H1 (cell line): ENCODE data around the gene TOGARAM1. TPM values are rescaled to one million over a fixed set of nuclear protein-coding genes. Genes with fewer than 3 reads are reported as not detected.

Experiments used
- ATF2 ChIP-seq: IDR thresholded peaks from 2 replicates; pipeline ENCODE4 v1.6.1; 2012; ENCODE audit warnings: low read length, inconsistent platforms
- CBX5 ChIP-seq: fragments of 300-800, 300-1000 bp; sonication (generic); IDR thresholded peaks from 2 replicates; pipeline ENCODE4 v1.7.1; 2016; ENCODE audit warnings: antibody characterized with exemption, low read length, low read depth
- CTBP2 ChIP-seq: IDR thresholded peaks from 2 replicates; pipeline ENCODE4 v1.7.0; 2011; ENCODE audit warnings: borderline replicate concordance, mild to moderate bottlenecking, moderate library complexity, mixed read lengths, low read length; ENCODE audit not compliant: insufficient read depth, insufficient read length
- NRF1 ChIP-seq: IDR thresholded peaks from 2 replicates; pipeline ENCODE4 v1.6.1; 2011; ENCODE audit warnings: mild to moderate bottlenecking, low read depth, low read length, improper control_type of control experiment
- RFX5 ChIP-seq: IDR thresholded peaks from 2 replicates; pipeline ENCODE4 v1.6.1; 2011; ENCODE audit warnings: low read depth, low read length, improper control_type of control experiment, borderline replicate concordance
- RXRA ChIP-seq: IDR thresholded peaks from 2 replicates; pipeline ENCODE4 v1.6.1; 2011; ENCODE audit warnings: low read depth, mild to moderate bottlenecking, low read length, moderate library complexity; ENCODE audit not compliant: insufficient read depth
- SIN3A ChIP-seq, 2 experiments: IDR thresholded peaks in 1 of 2; conservative IDR thresholded peaks in 1 of 2; 2 replicates each; pipeline ENCODE4 v1.6.1; 2011 to 2012; ENCODE audit warnings: low read length in 2 of 2, improper control_type of control experiment in 1 of 2, low read depth in 1 of 2, mild to moderate bottlenecking in 1 of 2
- SP1 ChIP-seq: IDR thresholded peaks from 2 replicates; pipeline ENCODE4 v1.6.1; 2011; ENCODE audit warnings: low read depth, low read length
- TCF12 ChIP-seq: IDR thresholded peaks from 2 replicates; pipeline ENCODE4 v1.6.1; 2011; ENCODE audit warnings: low read depth, mild to moderate bottlenecking, low read length
- USF2 ChIP-seq: IDR thresholded peaks from 2 replicates; pipeline ENCODE4 v1.6.1; 2011; ENCODE audit warnings: low read length, improper control_type of control experiment
- YY1 ChIP-seq: IDR thresholded peaks from 2 replicates; pipeline ENCODE4 v1.6.1; 2011; ENCODE audit warnings: low read depth, mild to moderate bottlenecking, low read length
- polyA plus RNA-seq, 7 experiments: library from polyadenylated mRNA; depleted of rRNA in 3 of 7; stranded (reverse) in 5 of 7; unstranded in 2 of 7; fragments of >200 nt in 5 of 7; fragments of 200-250 nt in 2 of 7; gene quantifications; 1 replicate in 5 of 7; 2 replicates in 1 of 7; 4 replicates in 1 of 7; pipeline versions ENCODE4 v1.2.1 to v1.2.3, GENCODE V29; 2011 to 2013; ENCODE audit warnings: missing spikeins in 2 of 7, mixed read lengths in 2 of 7
- total RNA-seq: library from RNA; stranded (reverse); fragmentation: NEBNext Ultra II Directional; extraction: Animal tissue kit (Norgen Biotek cat#: 25700); gene quantifications from 2 replicates; pipeline ENCODE4 v1.2.1, GENCODE V29; 2021

Gene TOGARAM1
- total and polyA plus RNA-seq, 2 of the 8 experiments (the other 6 are each of a cell fraction or from before 2014, with no cell fraction given) = 2.5 to 6.8 TPM

- TF ChIP-seq USF2 (no peak), RXRA (no peak), CBX5 (no peak), SIN3A (conservative IDR thresholded peaks at IDR 0.05 in 1 of 2, IDR thresholded peaks at IDR 0.05 in 1 of 2; ENCODE audit: low read depth in 1 of 2, low read length in 2 of 2) (no peak), CTBP2 (no peak), ATF2 (no peak), RFX5 (no peak), TCF12 (no peak), YY1 (no peak), NRF1 (no peak), SP1 (no peak)
Measured at GRCh38 chr14:44995770-44996294, 33.8 kb downstream of the TOGARAM1 start (continued).
